Testis (tissue), 2 donors: Measurements from ENCODE around the gene CMPK2.

Experiments used
- POLR2A ChIP-seq: fragments of 450-650 bp; IDR thresholded peaks from one replicate; pipeline ENCODE4 v1.6.1; 2017; ENCODE audit warnings: antibody characterized with exemption, mild to moderate bottlenecking, moderate library complexity
- TF ChIP-seq, protein P1 (sequence below), 3 experiments: fragments of 450-650 bp in 2 of 3; fragments of 200-600 bp in 1 of 3; sonication (generic) in 1 of 3; IDR thresholded peaks; one replicate each; pipeline ENCODE4 v1.5.1; 2016 to 2019; ENCODE audit warnings: antibody characterized with exemption in 3 of 3, mild to moderate bottlenecking in 2 of 3, moderate library complexity in 1 of 3

DNA sequence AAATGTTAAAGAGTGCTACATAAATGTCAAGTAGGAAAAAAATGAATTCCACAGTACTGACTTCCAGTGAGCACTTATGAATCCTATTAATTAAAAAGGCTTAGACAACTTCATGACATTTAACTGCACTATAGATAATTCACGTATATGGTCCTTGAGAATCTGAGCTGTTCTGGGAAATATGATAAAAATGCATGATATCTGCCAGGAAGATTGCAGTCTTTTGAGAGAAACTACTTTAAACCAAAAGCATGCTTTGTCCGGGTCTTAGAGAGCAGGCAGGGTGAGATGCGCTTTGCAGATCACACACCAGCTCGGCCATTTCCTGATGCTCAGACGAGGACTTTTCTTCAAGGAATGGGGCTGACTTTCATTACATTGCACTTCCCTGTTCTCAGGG, 42.6 kb downstream of the CMPK2 start:
- no peak for TF ChIP-seq POLR2A
- TF ChIP-seq, protein P1, sequence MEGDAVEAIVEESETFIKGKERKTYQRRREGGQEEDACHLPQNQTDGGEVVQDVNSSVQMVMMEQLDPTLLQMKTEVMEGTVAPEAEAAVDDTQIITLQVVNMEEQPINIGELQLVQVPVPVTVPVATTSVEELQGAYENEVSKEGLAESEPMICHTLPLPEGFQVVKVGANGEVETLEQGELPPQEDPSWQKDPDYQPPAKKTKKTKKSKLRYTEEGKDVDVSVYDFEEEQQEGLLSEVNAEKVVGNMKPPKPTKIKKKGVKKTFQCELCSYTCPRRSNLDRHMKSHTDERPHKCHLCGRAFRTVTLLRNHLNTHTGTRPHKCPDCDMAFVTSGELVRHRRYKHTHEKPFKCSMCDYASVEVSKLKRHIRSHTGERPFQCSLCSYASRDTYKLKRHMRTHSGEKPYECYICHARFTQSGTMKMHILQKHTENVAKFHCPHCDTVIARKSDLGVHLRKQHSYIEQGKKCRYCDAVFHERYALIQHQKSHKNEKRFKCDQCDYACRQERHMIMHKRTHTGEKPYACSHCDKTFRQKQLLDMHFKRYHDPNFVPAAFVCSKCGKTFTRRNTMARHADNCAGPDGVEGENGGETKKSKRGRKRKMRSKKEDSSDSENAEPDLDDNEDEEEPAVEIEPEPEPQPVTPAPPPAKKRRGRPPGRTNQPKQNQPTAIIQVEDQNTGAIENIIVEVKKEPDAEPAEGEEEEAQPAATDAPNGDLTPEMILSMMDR (IDR thresholded peaks at IDR 0.05) = no peak
